Activated T-helper 17 cell treated with anti-CD3 and anti-CD28 coated beads, Interleukin-2, amount 50 U/mL, for 72 hours (primary cell): ENCODE measurements around the gene KCNG2. TPM values are rescaled to one million over a fixed set of nuclear protein-coding genes. Genes with fewer than 3 reads are reported as not detected.
"Not testable (repeated sequence)": the region's sequence is repeated elsewhere in the genome, so short reads cannot be mapped to it uniquely, and the experiment has no call there.

ENCODE experiments used
- ATAC-seq: fragments of 150-1000 bp; cut with Tn5 transposase; replicated peaks from 2 replicates; pipeline ENCODE4 v1.10.0; 2021; ENCODE audit warnings: mild to moderate bottlenecking, moderate library complexity
- H3K27ac Mint-ChIP-seq: one replicate; pipeline ENCODE4 v1.8.0; 2022; ENCODE audit warnings: mixed read lengths
- H3K27me3 Mint-ChIP-seq: one replicate; pipeline ENCODE4 v1.8.0; 2022; ENCODE audit warnings: mixed read lengths
- H3K36me3 Mint-ChIP-seq: one replicate; pipeline ENCODE4 v1.8.0; 2022; ENCODE audit warnings: low read depth, mild to moderate bottlenecking, mixed read lengths
- H3K4me1 Mint-ChIP-seq: one replicate; pipeline ENCODE4 v1.8.0; 2022; ENCODE audit warnings: mixed read lengths
- H3K4me3 Mint-ChIP-seq: one replicate; pipeline ENCODE4 v1.8.0; 2022; ENCODE audit warnings: mild to moderate bottlenecking, mixed read lengths
- H3K9me3 Mint-ChIP-seq: one replicate; pipeline ENCODE4 v1.8.0; 2022; ENCODE audit warnings: mixed read lengths
- total RNA-seq, 2 donors: library from RNA; stranded (reverse); gene quantifications; one replicate each; pipeline ENCODE4 v1.2.3, GENCODE V29; 2022

KCNG2 gene
- total RNA-seq, 2 donors from 2014 or later, result not detected

DNA sequence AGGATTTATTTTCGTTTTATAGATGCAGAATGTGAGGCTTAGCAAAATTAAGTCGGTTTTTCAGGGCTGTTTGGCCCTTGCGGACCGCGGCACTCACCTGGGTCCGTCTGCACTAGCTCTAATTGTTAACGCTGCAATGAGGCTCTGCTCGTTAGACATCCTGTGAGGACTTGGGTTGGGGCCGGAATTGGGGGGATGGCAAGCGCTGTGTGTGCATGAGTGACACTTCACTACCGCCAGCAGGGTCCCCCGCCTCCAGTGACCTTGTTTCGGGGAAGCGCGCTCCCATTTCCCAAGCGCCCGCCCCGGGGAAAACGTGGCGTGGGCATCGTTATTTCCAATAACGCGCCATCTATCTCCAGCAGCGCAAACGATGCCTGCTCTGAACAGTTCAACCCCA, 54.2 kb downstream of the KCNG2 start:
- H3K4me3 Mint-ChIP-seq, result no peak overlapping the region
- no peak overlapping the region for H3K27ac Mint-ChIP-seq
- H3K9me3 Mint-ChIP-seq, result no peaks in the 10 kb centered on the region
- no peak for ATAC-seq
- H3K27me3 Mint-ChIP-seq, result peaks cover 9% of the 10 kb centered on the region
- H3K36me3 Mint-ChIP-seq, result no peaks in the 10 kb centered on the region
- no peaks in the 10 kb centered on the region for H3K4me1 Mint-ChIP-seq

DNA sequence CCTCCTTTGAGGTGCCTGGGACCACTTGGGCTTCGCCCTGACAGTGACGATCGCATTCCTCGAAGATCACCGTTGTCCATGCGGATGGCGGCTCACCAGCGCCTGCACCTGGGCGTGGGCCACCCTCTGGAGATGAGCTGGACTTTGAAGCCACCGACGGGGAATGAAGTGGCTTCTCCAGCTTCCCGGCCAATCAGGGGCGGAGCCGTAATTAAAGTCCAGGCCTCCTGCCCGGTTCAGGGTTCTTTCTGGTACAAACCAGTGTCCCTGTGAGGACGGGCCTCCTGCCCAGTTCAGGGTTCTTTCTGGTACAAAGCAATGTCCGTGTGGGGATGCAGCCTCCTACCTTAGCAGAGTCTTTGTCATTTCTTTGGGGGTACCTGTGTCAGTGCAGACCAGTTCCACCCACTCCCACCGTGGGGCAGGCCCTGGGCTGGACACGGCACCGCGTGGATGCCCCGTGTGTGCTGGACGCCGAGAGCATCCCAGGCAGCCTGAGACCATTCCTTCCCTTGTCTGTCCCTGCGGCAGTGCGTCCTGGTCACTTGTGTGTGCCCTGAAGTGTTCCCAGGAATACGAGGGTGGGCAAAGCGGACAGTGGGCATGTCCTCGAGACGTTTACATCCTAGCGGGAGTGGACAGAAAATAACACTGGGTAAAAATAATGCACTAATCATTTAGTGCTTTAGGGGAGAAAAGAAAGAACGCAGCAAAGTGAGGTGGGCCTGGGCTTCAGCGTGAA, 55.0 kb downstream of the KCNG2 start:
- ATAC-seq, result no peak
- peaks cover 9% of the 10 kb centered on the region for H3K27me3 Mint-ChIP-seq
- H3K4me1 Mint-ChIP-seq, result no peaks in the 10 kb centered on the region
- no peaks in the 10 kb centered on the region for H3K9me3 Mint-ChIP-seq
- H3K4me3 Mint-ChIP-seq, result no peak overlapping the region
- H3K36me3 Mint-ChIP-seq, result no peaks in the 10 kb centered on the region
- no peak overlapping the region for H3K27ac Mint-ChIP-seq

DNA sequence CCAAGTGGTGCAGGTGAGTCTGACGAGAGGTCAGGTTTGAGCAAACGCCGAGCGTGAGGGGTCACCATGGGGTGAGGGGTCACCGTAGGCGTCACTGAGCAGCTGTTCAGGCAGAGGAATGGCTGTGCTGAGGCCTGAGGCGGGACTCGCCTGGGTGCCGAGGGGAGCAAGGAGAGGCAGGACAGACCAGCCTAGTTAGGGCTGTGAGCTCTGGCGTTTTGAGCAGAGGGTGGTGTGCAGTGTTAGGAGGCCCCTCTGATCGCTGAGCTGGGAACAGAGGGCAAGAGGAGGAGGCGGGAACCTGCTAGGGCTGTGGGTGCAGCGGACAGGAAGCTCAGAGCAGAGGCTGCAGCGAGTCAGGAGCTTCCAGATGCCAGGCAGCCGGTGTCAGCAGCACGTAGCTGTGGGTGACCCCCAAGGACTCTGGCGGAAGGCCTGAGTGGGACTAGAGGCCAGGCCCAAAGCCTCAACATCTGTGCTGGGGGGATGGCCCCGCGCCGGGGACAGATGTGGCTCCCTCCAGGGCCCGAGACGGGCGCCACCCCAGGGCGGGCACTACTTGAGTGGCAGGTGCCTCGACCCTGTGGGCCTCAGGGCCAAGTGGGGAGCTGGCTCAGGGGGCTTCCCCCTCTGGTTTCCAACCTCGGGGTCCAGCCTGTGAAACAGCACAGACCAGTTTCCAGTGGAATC, 55.7 kb downstream of the KCNG2 start:
- Mint-ChIP-seq H3K4me3 (no peak overlapping the region), H3K27me3 (peaks cover 9% of the 10 kb centered on the region), H3K27ac (no peak overlapping the region), H3K4me1 (no peaks in the 10 kb centered on the region), H3K36me3 (no peaks in the 10 kb centered on the region), H3K9me3 (no peaks in the 10 kb centered on the region)
- no peak for ATAC-seq

DNA sequence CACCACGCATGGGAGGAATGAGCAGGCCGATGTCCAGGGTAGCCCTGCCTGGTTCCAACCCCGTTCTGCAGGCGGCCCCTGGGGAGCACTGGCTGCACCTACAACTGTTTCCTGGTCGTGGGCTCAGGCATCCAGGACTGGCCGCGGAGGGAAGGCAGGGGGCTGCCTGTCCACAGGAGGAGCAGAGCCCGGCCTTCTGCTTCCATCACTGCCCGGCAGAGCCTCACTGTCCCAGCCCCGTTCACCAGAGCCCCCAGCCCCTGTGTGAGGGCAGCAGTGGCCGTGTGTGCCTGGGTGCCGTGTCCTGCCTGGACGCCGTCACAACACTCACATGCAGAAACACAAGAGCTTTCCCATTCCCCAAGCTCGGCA, 56.2 kb downstream of the KCNG2 start:
- Mint-ChIP-seq H3K27ac (no peak overlapping the region), H3K9me3 (no peaks in the 10 kb centered on the region), H3K27me3 (peaks cover 9% of the 10 kb centered on the region), H3K4me1 (no peaks in the 10 kb centered on the region), H3K4me3 (no peak overlapping the region), H3K36me3 (no peaks in the 10 kb centered on the region)
- no peak for ATAC-seq

DNA sequence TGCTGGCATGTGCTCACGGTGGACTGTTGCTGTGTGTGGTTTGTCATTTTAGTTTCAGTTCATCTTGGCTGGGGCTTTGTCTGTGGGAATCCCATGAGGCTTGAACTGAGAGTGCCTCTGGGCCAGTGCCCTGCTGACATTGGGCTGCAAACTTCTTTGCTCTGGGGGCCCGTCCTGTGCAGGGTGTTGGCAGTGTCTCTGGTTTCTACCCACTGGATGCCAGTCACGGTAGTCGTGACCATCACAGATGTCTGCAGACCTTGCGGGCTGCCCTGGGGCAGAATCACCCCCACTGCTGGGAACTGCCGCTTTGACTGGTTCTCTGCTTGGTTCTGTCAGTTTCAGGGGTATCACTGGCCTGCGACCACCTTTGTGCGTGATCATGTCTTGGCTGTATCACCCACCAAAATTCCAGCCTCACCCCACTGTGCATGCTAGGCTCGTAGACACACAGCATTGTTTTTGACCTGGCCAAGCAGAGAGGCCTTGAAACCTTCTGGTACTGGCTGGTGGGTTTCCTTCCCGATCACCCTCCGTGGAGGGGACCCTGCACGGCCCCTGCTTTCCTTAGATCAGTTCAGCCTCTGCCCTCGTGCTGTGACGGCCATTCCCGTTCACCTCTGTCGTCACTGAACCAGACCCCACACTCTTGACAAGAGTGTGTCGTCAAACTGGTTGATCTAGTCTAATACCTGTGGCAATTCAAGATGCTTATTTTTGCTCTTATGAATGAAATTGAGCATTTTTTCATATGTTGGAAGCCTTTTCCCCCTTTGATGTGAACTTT, 57.6 kb downstream of the KCNG2 start:
- no peaks in the 10 kb centered on the region for H3K36me3 Mint-ChIP-seq
- no peak overlapping the region for H3K4me3 Mint-ChIP-seq
- ATAC-seq, result no peak
- no peaks in the 10 kb centered on the region for H3K4me1 Mint-ChIP-seq
- no peak overlapping the region for H3K27ac Mint-ChIP-seq
- H3K9me3 Mint-ChIP-seq, result no peaks in the 10 kb centered on the region
- H3K27me3 Mint-ChIP-seq, result peaks cover 9% of the 10 kb centered on the region

DNA sequence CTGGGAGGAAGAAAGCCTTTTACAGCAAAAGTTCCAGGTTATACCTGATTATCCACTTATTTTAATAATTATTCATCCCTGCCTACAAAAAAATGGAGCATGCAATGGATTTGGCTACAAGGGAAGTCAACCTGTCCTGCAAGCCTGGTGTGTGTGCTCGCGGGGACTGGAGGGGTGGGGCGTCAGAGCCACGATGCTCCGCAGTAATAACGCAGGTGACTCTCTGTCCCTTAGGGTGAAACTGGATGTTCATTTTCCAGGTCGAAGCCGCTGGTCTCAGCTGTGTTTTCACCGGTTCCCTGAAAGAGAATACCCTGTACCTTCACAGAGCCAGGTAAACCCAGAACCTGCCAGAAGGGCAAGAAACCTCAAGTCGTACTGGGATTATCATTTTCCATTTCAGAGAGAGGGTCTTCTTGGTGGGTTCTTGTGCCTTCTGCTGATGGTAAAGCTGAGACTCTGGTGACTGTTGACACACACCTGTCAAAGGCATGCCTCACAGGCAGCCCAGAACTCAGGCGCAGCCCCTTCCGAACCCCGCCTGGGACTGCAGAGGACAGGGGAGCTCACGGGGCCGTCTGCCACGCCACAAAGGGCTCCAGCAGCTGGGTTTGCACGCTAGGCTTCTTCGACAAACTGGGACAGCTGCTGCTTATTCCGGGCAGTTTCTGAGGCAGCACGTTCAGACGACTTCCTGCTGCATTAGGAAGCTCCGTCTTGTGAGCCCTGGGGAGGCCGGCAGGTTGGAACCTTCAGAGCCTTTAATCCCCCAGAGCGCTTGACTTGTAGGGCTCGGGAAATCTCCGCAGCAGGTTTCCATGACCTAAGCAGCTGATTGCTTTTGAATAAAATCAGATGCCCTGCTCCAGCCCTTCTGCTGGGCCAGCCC, 58.6 kb downstream of the KCNG2 start:
- Mint-ChIP-seq H3K27ac (no peak overlapping the region), H3K4me3 (no peak overlapping the region), H3K9me3 (no peaks in the 10 kb centered on the region), H3K27me3 (peaks cover 9% of the 10 kb centered on the region), H3K4me1 (no peaks in the 10 kb centered on the region), H3K36me3 (no peaks in the 10 kb centered on the region)
- no peak for ATAC-seq

DNA sequence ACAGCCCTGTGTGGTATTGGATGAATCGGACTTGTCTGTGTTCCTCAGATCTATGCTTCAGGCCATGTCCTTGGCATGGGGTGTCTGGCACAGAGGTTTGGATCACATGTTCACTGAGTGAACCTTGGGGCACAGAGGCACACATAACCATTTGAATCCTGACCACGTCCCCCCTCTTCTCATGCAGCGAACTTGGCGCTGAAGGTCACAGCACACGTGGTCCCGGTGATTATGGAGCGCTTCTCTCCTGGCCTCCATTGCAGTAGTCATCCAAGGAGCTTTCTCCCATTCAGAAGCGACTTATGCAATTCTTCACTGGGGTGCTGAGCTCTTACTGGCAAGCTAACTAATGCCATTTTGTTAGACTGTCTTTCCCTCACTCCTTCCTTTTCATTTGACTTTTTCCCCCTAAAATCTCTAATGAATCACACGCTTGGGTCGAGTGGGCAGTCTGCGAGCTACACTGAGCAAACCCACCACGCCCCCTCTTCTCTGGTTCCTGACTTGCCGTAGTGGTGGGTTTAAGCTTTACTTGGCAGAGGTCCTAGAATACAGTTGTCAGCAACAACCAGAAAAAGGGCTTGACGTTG, 59.4 kb downstream of the KCNG2 start:
- ATAC-seq, result no peak
- H3K9me3 Mint-ChIP-seq, result peaks cover 8% of the 10 kb centered on the region

DNA sequence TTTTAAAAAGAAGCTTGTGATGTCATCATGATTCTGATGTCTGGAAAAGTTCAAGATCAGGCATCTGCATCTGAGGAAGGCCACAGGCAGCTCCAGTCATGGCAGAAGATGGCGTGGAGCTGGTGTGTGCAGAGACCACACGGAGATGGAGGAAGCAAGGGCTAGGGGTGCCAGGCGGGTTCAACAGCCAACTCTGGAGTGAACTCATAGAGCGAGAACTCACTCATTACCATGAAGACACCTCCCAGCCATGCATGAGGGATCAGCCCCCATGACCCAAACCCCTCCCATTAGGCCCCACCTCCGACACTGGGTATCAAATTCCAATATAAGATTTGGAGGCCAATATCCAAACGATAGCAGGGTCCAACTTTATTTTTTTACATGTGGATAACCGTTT, 61.6 kb downstream of the KCNG2 start:
- H3K27ac Mint-ChIP-seq, result no peak overlapping the region
- no peaks in the 10 kb centered on the region for H3K4me1 Mint-ChIP-seq
- H3K9me3 Mint-ChIP-seq, result peaks cover 8% of the 10 kb centered on the region
- no peak for ATAC-seq
- H3K27me3 Mint-ChIP-seq, result peaks cover 14% of the 10 kb centered on the region
- no peaks in the 10 kb centered on the region for H3K36me3 Mint-ChIP-seq
- no peak overlapping the region for H3K4me3 Mint-ChIP-seq

More for the DNA sequence above, 59.4 kb downstream of the KCNG2 start:
- no peak overlapping the region for H3K27ac Mint-ChIP-seq
- H3K4me1 Mint-ChIP-seq, result no peaks in the 10 kb centered on the region
- peaks cover 14% of the 10 kb centered on the region for H3K27me3 Mint-ChIP-seq
- no peaks in the 10 kb centered on the region for H3K36me3 Mint-ChIP-seq
- H3K4me3 Mint-ChIP-seq, result no peak overlapping the region

DNA sequence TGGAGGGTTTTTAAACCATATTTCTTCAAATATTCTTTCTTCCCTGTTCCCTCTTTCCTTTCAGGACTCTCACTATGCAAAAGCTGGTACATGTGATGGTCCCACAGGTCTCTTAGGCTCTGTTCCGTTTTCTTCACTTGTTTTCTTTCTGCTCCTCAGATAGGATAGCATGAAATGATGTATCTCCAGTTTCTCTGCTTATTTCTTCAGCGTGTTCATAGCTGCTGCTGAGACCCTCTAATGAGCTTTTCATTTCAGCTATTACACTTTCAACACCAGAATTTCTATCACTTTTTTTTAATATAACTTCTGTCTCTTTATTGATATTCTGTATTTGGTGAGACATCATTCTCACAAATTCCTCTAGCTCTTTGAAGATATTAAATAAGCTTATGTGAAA, 63.9 kb downstream of the KCNG2 start:
- ATAC-seq, result no peak
- Mint-ChIP-seq H3K36me3 (no peaks in the 10 kb centered on the region), H3K4me3 (no peak overlapping the region)

DNA sequence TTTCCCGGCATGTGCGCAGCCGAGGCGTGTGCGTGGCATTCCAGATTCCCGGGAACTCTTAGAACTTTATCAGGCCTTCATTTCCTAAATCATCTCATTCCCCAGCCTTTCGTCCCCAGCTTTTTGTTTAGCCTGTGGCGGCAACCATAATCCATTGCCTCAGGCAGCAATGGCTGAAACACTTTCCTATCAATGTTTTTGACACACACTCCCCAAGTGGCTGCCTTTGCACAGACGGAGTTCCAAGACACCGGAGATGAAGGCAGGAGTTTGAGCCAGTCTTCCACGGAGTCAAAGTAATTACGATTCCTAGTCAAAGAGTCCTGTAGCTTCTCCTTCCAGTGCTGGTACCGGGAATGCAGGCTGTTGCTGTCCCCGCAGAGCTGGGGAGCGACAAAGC, 64.8 kb downstream of the KCNG2 start:
- Mint-ChIP-seq H3K27me3 (peaks cover 4% of the 10 kb centered on the region), H3K4me1 (no peaks in the 10 kb centered on the region), H3K27ac (no peak overlapping the region), H3K4me3 (no peak overlapping the region), H3K36me3 (no peaks in the 10 kb centered on the region), H3K9me3 (peaks cover 8% of the 10 kb centered on the region)
- no peak for ATAC-seq

More for the DNA sequence above, 63.9 kb downstream of the KCNG2 start:
- Mint-ChIP-seq H3K27ac (no peak overlapping the region), H3K4me1 (no peaks in the 10 kb centered on the region), H3K27me3 (peaks cover 4% of the 10 kb centered on the region), H3K9me3 (peaks cover 8% of the 10 kb centered on the region)

DNA sequence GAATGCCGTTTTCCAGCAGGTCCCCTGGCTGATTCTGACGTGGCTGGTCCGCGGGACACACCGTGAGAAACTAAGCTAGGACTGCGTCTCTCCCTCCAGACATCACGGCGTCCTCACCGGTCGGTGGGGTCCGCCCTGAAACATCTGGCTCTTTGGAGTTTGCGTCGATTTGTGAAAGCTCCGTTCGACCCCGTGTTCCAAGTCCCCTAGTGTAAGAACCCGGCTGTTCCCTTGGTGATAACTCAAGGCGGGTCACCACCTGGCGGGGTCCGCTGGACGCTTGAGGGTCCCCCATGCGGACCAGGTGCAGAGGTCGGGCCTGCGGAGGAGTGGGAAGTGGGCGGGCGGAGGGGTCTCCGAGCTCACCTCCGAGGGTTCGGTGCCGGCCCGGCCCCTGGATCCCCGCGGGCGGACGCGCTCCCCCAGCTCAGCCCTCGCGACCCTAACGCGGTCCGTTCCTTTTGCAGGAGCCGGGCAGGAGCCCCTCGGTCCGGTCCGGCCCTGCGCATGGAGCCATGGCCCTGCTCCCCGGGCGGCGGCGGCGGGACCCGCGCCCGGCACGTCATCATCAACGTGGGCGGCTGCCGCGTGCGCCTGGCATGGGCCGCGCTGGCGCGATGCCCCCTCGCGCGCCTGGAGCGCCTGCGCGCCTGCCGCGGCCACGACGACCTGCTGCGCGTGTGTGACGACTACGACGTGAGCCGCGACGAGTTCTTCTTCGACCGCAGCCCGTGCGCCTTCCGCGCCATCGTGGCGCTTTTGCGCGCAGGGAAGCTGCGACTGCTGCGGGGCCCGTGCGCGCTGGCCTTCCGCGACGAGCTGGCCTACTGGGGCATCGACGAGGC, 65.6 kb downstream of the KCNG2 start:
- H3K9me3 Mint-ChIP-seq, result peaks cover 8% of the 10 kb centered on the region

DNA sequence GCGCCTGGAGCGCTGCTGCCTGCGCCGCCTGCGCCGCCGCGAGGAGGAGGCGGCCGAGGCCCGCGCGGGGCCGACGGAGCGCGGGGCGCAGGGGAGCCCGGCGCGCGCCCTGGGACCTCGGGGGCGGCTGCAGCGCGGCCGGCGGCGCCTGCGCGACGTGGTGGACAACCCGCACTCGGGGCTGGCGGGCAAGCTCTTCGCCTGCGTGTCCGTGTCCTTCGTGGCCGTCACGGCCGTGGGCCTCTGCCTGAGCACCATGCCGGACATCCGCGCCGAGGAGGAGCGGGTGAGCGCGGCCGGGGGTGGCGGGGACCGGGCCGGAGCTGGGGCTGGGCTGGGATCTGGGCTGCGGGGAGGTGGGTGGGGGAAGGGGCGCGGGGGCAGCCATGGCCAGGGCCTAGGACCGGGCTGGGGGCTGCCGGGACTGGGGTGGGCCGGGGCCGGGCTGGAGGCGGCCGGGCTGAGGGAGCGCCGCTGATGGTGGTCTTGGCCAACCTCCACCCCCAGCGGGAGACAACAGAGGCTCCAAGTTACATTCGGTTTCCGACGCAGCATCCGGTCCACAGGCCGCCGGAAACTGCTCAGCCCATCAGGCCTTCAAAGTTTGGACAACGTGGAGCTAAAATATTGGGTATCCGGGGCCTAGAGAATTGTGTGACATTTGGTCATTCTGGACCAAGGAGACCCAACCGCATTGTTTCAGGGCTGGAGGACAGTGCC, 66.4 kb downstream of the KCNG2 start:
- H3K9me3 Mint-ChIP-seq, result peaks cover 8% of the 10 kb centered on the region
- no peak for ATAC-seq
- no peak overlapping the region for H3K27ac Mint-ChIP-seq
- H3K36me3 Mint-ChIP-seq, result no peaks in the 10 kb centered on the region
- no peak overlapping the region for H3K4me3 Mint-ChIP-seq
- peaks cover 4% of the 10 kb centered on the region for H3K27me3 Mint-ChIP-seq
- no peaks in the 10 kb centered on the region for H3K4me1 Mint-ChIP-seq

More for the DNA sequence above, 65.6 kb downstream of the KCNG2 start:
- Mint-ChIP-seq H3K36me3 (no peaks in the 10 kb centered on the region), H3K4me1 (no peaks in the 10 kb centered on the region), H3K27me3 (peaks cover 4% of the 10 kb centered on the region), H3K27ac (no peak overlapping the region), H3K4me3 (no peak overlapping the region)
- ATAC-seq, result no peak

DNA sequence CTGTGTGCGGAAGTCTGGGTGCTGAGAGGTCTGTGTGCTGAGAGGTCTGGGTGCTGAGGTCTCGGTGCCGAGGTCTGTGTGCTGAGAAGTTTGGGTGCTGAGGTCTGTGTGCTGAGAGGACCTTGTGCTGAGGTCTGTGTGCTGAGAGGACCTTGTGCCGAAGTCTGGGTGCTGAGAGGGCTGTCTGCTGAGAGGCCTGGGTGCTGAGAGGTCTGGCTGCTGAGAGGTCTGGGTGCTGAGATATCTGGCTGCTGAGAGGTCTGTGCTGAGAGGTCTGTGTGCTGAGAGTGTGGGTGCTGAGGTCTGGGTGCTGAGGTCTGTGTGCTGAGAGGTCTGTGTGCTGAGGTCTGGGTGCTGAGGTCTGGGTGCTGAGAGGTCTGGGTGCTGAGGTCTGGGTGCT, 67.2 kb downstream of the KCNG2 start:
- not testable (repeated sequence) for H3K27ac Mint-ChIP-seq, H3K36me3 Mint-ChIP-seq, H3K4me3 Mint-ChIP-seq, H3K4me1 Mint-ChIP-seq, H3K9me3 Mint-ChIP-seq, ATAC-seq, H3K27me3 Mint-ChIP-seq
